Neuron (in vitro differentiated cells): ENCODE results near the gene LIMD2.
"Not testable (repeated sequence)": the region's sequence is repeated elsewhere in the genome, so short reads cannot be mapped to it uniquely, and the experiment has no call there.

Experiments
- H2AFZ ChIP-seq: one replicate; pipeline ENCODE4 v1.6.1; 2013; ENCODE audit warnings: low read depth, mild to moderate bottlenecking, inconsistent platforms, low read length, moderate library complexity
- H3K27me3 ChIP-seq: one replicate; pipeline ENCODE4 v1.6.1; 2013; ENCODE audit warnings: low read length; ENCODE audit not compliant: insufficient read depth
- H3K36me3 ChIP-seq: one replicate; pipeline ENCODE4 v1.6.1; 2013; ENCODE audit warnings: low read length; ENCODE audit not compliant: insufficient read depth
- H3K4me1 ChIP-seq: one replicate; pipeline ENCODE4 v1.6.1; 2013; ENCODE audit warnings: low read length; ENCODE audit not compliant: insufficient read depth
- H3K4me3 ChIP-seq: 2 replicates; pipeline ENCODE4 v1.5.1; 2013; ENCODE audit warnings: mild to moderate bottlenecking, low read length, moderate library complexity
- H3K9me3 ChIP-seq: one replicate; pipeline ENCODE4 v1.6.1; 2013; ENCODE audit warnings: low read length

LIMD2 gene

GRCh38 chr17:63699638-63700527, at the start of gene LIMD2:
TSS of gene LIMD2 (minus strand) at chr17:63700125. CDS start at chr17:63699298, 827 bp downstream.
- Histone ChIP-seq H3K27me3 (no peaks in the 10 kb centered on the region), H2AFZ (peak within 1 kb of the TSS; percentile 41), H3K36me3 (peaks cover 38% of the 10 kb centered on the region), H3K4me3 (peak within 1 kb of the TSS; percentile 57), H3K4me1 (peaks cover 4% of the 10 kb centered on the region), H3K9me3 (no peaks in the 10 kb centered on the region)

- Histone ChIP-seq H2AFZ (peak within 1 kb of the TSS; percentile 88), H3K4me3 (peak within 1 kb of the TSS; percentile 95), H3K36me3 (peaks cover 15% of the 10 kb centered on the region), H3K4me1 (peaks cover 8% of the 10 kb centered on the region), H3K27me3 (no peaks in the 10 kb centered on the region), H3K9me3 (no peaks in the 10 kb centered on the region)
Measured at GRCh38 chr17:63741408-63742173, 41.7 kb upstream of the LIMD2 start, which contains the start of gene STRADA. TSS of gene STRADA (minus strand) at chr17:63741799. CDS start at chr17:63728369, 13,430 bp downstream.

GRCh38 chr17:63741143-63741407, 41.1 kb upstream of the LIMD2 start:
- H3K4me3 ChIP-seq, result peak overlapping the region; percentile 95
- H2AFZ ChIP-seq, result peak overlapping the region; percentile 69
- no peaks in the 10 kb centered on the region for H3K9me3 ChIP-seq
- H3K27me3 ChIP-seq, result no peaks in the 10 kb centered on the region
- peaks cover 11% of the 10 kb centered on the region for H3K36me3 ChIP-seq
- H3K4me1 ChIP-seq, result peaks cover 8% of the 10 kb centered on the region

- H3K27me3 ChIP-seq, result no peaks in the 10 kb centered on the region
- peaks cover 6% of the 10 kb centered on the region for H3K36me3 ChIP-seq
- H3K4me1 ChIP-seq, result peaks cover 8% of the 10 kb centered on the region
- peak overlapping the region; percentile 95 for H3K4me3 ChIP-seq
- H3K9me3 ChIP-seq, result no peaks in the 10 kb centered on the region
- peak overlapping the region; percentile 69 for H2AFZ ChIP-seq
Measured at GRCh38 chr17:63740464-63741142, 40.7 kb upstream of the LIMD2 start.

GRCh38 chr17:63735691-63736090, 35.8 kb upstream of the LIMD2 start:
- no peaks in the 10 kb centered on the region for H3K27me3 ChIP-seq
- no peak overlapping the region for H3K4me3 ChIP-seq
- H2AFZ ChIP-seq, result no peak overlapping the region

GRCh38 chr17:63722403-63722802, 22.5 kb upstream of the LIMD2 start:
- H2AFZ ChIP-seq, result no peak overlapping the region
- H3K36me3 ChIP-seq, result peaks cover 21% of the 10 kb centered on the region
- no peaks in the 10 kb centered on the region for H3K9me3 ChIP-seq
- H3K4me1 ChIP-seq, result peaks cover 17% of the 10 kb centered on the region
- no peak overlapping the region for H3K4me3 ChIP-seq
- no peaks in the 10 kb centered on the region for H3K27me3 ChIP-seq

More at GRCh38 chr17:63735691-63736090, 35.8 kb upstream of the LIMD2 start:
- Histone ChIP-seq H3K36me3 (peaks cover 8% of the 10 kb centered on the region), H3K4me1 (peaks cover 7% of the 10 kb centered on the region), H3K9me3 (no peaks in the 10 kb centered on the region)

- not testable (repeated sequence) for H2AFZ ChIP-seq, H3K9me3 ChIP-seq, H3K4me3 ChIP-seq, H3K27me3 ChIP-seq
- Histone ChIP-seq H3K4me1 (peaks cover 17% of the 10 kb centered on the region), H3K36me3 (peaks cover 18% of the 10 kb centered on the region)
Measured at GRCh38 chr17:63720194-63720593, 20.3 kb upstream of the LIMD2 start.

- Histone ChIP-seq H3K4me1 (peaks cover 17% of the 10 kb centered on the region), H3K4me3 (no peak overlapping the region), H3K36me3 (peaks cover 17% of the 10 kb centered on the region), H2AFZ (no peak overlapping the region), H3K9me3 (no peaks in the 10 kb centered on the region), H3K27me3 (no peaks in the 10 kb centered on the region)
Measured at GRCh38 chr17:63718988-63719387, 19.1 kb upstream of the LIMD2 start.

- H3K36me3 ChIP-seq, result peaks cover 37% of the 10 kb centered on the region
- no peak overlapping the region for H2AFZ ChIP-seq
- H3K27me3 ChIP-seq, result no peaks in the 10 kb centered on the region
- H3K9me3 ChIP-seq, result no peaks in the 10 kb centered on the region
- no peak overlapping the region for H3K4me3 ChIP-seq
- H3K4me1 ChIP-seq, result peaks cover 17% of the 10 kb centered on the region
Measured at GRCh38 chr17:63716426-63716825, 16.5 kb upstream of the LIMD2 start.

GRCh38 chr17:63714550-63715277, 14.8 kb upstream of the LIMD2 start:
- H3K9me3 ChIP-seq, result no peaks in the 10 kb centered on the region
- no peak overlapping the region for H2AFZ ChIP-seq
- H3K27me3 ChIP-seq, result no peaks in the 10 kb centered on the region
- no peak overlapping the region for H3K4me3 ChIP-seq
- H3K36me3 ChIP-seq, result peaks cover 50% of the 10 kb centered on the region
- H3K4me1 ChIP-seq, result peaks cover 17% of the 10 kb centered on the region

- H2AFZ ChIP-seq, result no peak overlapping the region
- H3K4me1 ChIP-seq, result no peaks in the 10 kb centered on the region
- no peaks in the 10 kb centered on the region for H3K27me3 ChIP-seq
- peaks cover 75% of the 10 kb centered on the region for H3K36me3 ChIP-seq
- no peak overlapping the region for H3K4me3 ChIP-seq
- H3K9me3 ChIP-seq, result no peaks in the 10 kb centered on the region
Measured at GRCh38 chr17:63709110-63709509, 9.2 kb upstream of the LIMD2 start.

GRCh38 chr17:63707151-63707550, 7.2 kb upstream of the LIMD2 start:
- H3K4me3 ChIP-seq, result no peak overlapping the region
- H3K36me3 ChIP-seq, result peaks cover 81% of the 10 kb centered on the region
- H2AFZ ChIP-seq, result no peak overlapping the region
- H3K9me3 ChIP-seq, result no peaks in the 10 kb centered on the region
- H3K4me1 ChIP-seq, result no peaks in the 10 kb centered on the region
- H3K27me3 ChIP-seq, result no peaks in the 10 kb centered on the region
